ENCODE results near the gene PGM5.

Gene PGM5

GRCh38 chr9:68446836-68447235 lies 90.4 kb downstream of the PGM5 start:
- no peak for TF ChIP-seq CTCF (IDR thresholded peaks at IDR 0.05)

DNA sequence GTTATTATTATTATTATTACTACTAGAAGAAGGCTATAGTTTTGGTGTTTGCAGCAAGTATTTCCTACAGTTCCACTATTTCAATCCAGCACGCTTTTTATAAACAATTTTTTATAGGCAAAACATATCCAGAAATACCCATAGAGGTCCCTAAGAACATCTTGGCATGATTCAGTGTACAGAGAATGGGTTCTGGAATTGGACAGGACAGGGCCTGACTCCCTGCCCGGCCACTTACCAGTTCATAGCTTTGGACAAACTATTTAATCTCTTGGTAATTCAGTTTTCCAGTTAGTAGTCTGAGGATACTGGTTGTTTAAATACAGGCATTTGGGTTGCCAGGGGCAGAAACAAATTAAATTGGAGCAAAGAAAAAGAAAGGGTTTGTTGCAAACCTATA lies 91.2 kb downstream of the PGM5 start:
- TF ChIP-seq CTCF (IDR thresholded peaks at IDR 0.05) = no peak

DNA sequence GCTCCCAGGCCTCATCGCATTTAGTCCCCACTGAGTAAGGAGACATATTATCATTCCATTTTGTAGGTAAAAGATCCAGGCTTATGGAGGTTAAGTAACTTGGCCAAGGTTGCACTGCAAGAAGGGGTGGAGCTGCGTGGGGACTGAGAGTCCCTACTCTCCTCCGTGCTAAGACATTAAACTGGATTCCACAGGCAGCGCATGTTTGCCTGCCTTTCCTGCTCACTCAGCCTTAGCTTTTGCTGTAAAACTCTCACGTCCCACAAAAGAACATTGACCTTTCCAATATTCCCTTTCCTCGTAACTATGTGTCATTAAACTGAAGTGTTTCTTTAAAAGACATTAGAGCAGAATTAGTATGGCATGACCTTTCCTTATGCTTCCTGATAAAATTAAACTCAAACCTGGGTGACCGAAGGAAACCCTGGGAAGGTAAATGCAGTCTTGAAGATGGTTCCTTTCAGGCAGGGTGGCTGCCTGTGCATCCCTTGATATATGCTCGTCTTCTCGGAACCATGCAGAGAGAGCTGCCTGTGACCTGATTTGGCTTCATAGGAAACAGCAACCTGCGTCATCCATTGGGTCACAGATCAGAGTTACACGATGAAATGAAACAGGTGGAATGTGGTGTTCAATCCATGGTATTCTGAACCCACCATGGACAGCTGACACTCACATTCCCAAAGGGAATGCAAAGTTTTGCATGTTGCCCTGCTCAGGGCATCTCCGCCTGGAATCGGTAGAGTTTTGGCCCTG lies 98.3 kb downstream of the PGM5 start:
- TF ChIP-seq CTCF (IDR thresholded peaks at IDR 0.05) = no peak

GRCh38 chr9:68455451-68455850 lies 99.0 kb downstream of the PGM5 start:
- TF ChIP-seq CTCF (IDR thresholded peaks at IDR 0.05) = no peak

DNA sequence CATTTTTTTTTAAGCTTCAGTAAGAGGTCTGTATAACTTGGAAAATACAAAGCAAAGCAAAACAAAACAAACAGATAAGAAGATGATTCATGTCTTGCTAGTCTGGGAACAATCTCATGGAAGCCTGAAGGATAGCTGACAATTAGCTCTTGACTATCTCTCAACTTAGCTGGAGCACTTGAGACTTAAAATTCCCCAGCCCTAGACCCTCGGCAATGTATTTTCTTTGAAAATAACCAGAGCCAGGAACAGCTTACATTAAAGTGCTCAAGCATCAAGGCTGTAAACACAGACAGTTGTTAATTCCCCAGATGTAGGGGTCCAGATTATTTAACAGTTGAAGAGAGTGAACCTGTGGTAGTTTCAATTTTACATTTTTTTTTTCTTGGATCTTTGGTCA lies 101.4 kb downstream of the PGM5 start:
- no peak for TF ChIP-seq CTCF (IDR thresholded peaks at IDR 0.05)

DNA sequence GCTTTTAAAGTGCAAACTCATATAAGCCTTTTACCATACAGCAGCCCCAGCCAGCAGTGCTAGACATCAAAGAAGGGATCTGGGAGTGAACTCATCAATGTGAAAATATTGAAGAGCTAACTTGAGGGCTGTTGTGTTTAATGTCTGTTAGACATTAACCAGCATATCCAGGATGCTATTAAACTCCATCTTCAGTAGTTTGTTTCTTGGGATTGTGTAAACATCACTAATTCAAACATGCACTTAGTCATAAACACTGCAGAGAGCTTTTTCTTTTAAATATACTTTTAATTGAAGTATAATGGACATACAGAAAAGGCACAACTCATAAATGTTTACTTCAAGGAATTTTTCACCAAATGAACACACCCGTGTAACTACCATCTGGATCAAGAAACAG lies 102.5 kb downstream of the PGM5 start:
- no peak for TF ChIP-seq CTCF (IDR thresholded peaks at IDR 0.05)

GRCh38 chr9:68462105-68462775 lies 105.8 kb downstream of the PGM5 start:
- no peak for TF ChIP-seq CTCF (IDR thresholded peaks at IDR 0.05)
